B cell (primary cell): ENCODE measurements around the gene DTX3. TPM values are rescaled to one million over a fixed set of nuclear protein-coding genes. Genes with fewer than 3 reads are reported as not detected.

Source experiments
- ATAC-seq: fragments of 200-7000 bp; cut with Tn5 transposase; one replicate; pipeline ENCODE4 v1.10.0; 2021; ENCODE audit warnings: low read depth, mild to moderate bottlenecking, moderate number of reproducible peaks, moderate library complexity
- CTCF ChIA-PET: fragments of 350-600 bp; sonication (Branson Sonifier 250); formaldehyde crosslinking; loops from one replicate; lab custom pipeline; 2021; ENCODE audit warnings: antibody characterized with exemption, inconsistent platforms; lab: Charles Lee
- POLR2A ChIA-PET: fragments of 350-600 bp; sonication (Branson Sonifier 250); formaldehyde crosslinking; loops from one replicate; lab custom pipeline; 2021; ENCODE audit warnings: antibody characterized with exemption; lab: Charles Lee
- DNase-seq: peaks from one replicate; pipeline ENCODE4 v3.0.0; 2013
- H2AFZ ChIP-seq: 2 replicates; pipeline ENCODE4 v1.6.1; 2012; ENCODE audit warnings: mild to moderate bottlenecking, low read depth, low read length; ENCODE audit not compliant: insufficient read depth, poor library complexity, severe bottlenecking
- H3K27ac ChIP-seq, 2 donors: 1 replicate in 1 of 2; 2 replicates in 1 of 2; pipeline ENCODE4 v1.5.1; 2012 to 2013; ENCODE audit warnings: low read length in 2 of 2, mild to moderate bottlenecking in 2 of 2, moderate library complexity in 1 of 2
- H3K27me3 ChIP-seq, 4 experiments: fragments of 200-600 bp in 1 of 4; sonication (generic) in 1 of 4; replicated peaks in 1 of 4; 1 replicate in 2 of 4; 2 replicates in 2 of 4; pipeline versions ENCODE4 v1.6.1 to v1.7.0; 2013 to 2016; ENCODE audit warnings: low read length in 3 of 4, mild to moderate bottlenecking in 2 of 4, mixed read lengths in 1 of 4, moderate library complexity in 1 of 4; ENCODE audit not compliant: insufficient read depth in 4 of 4, control insufficient read depth in 3 of 4; ENCODE audit errors: control extremely low read depth in 1 of 4
- H3K36me3 ChIP-seq, 2 experiments: replicated peaks in 1 of 2; 1 replicate in 1 of 2; 2 replicates in 1 of 2; pipeline versions ENCODE4 v1.6.1 to v1.7.1; 2013; ENCODE audit warnings: low read length in 1 of 2; ENCODE audit not compliant: insufficient read depth in 2 of 2, control insufficient read depth in 1 of 2; ENCODE audit errors: control extremely low read depth in 1 of 2, extremely low read depth in 1 of 2
- H3K4me1 ChIP-seq, 2 donors: fragments of 200-600 bp in 1 of 2; sonication (generic) in 1 of 2; 1 replicate in 1 of 2; 2 replicates in 1 of 2; pipeline versions ENCODE4 v1.5.1 to v1.6.1; 2013 to 2017; ENCODE audit warnings: low read length in 2 of 2; ENCODE audit not compliant: control insufficient read depth in 2 of 2, insufficient read depth in 2 of 2
- H3K4me2 ChIP-seq: replicated peaks from 2 replicates; pipeline ENCODE3; 2012; ENCODE audit warnings: mild to moderate bottlenecking, low read depth, low read length; ENCODE audit not compliant: poor library complexity, severe bottlenecking
- H3K4me3 ChIP-seq, 5 experiments: fragments of 200-600 bp in 1 of 5; sonication (generic) in 1 of 5; 1 replicate in 3 of 5; 2 replicates in 2 of 5; pipeline versions ENCODE4 v1.5.1 to v1.7.0; 2011 to 2016; ENCODE audit warnings: low read length in 4 of 5, mild to moderate bottlenecking in 4 of 5, low read depth in 2 of 5, control low read depth in 1 of 5, moderate library complexity in 1 of 5; ENCODE audit not compliant: insufficient read depth in 1 of 5; ENCODE audit errors: control extremely low read depth in 1 of 5, extremely low read depth in 1 of 5
- H3K79me2 ChIP-seq: fragments of 200-600 bp; sonication (generic); one replicate; pipeline ENCODE4 v1.6.0; 2016; ENCODE audit warnings: low read length; ENCODE audit not compliant: control insufficient read depth, insufficient read depth
- H3K9ac ChIP-seq: fragments of 200-600 bp; sonication (generic); 2 replicates; pipeline ENCODE4 v1.6.1; 2017; ENCODE audit warnings: mild to moderate bottlenecking, low read length, moderate library complexity
- H3K9me3 ChIP-seq, 3 donors: one replicate each; pipeline versions ENCODE4 v1.6.1 to v1.7.1; 2013; ENCODE audit warnings: low read length in 2 of 3; ENCODE audit not compliant: control insufficient read depth in 2 of 3, insufficient read depth in 1 of 3; ENCODE audit errors: control extremely low read depth in 1 of 3
- H4K20me1 ChIP-seq: 2 replicates; pipeline ENCODE4 v1.6.0; 2012; ENCODE audit warnings: mild to moderate bottlenecking, low read length; ENCODE audit not compliant: insufficient read depth, control insufficient read depth, poor library complexity, severe bottlenecking
- H3K27ac Mint-ChIP-seq: one replicate; pipeline ENCODE4 v1.8.0; 2021; ENCODE audit warnings: mixed read lengths
- H3K27me3 Mint-ChIP-seq: one replicate; pipeline ENCODE4 v1.8.0; 2021; ENCODE audit warnings: mixed read lengths
- H3K4me1 Mint-ChIP-seq: one replicate; pipeline ENCODE4 v1.8.0; 2021; ENCODE audit warnings: mixed read lengths
- H3K4me3 Mint-ChIP-seq: one replicate; pipeline ENCODE4 v1.8.0; 2021; ENCODE audit warnings: mixed read lengths
- H3K9me3 Mint-ChIP-seq: one replicate; pipeline ENCODE4 v1.8.0; 2022; ENCODE audit warnings: mixed read lengths; ENCODE audit not compliant: insufficient read depth
- CTCF ChIP-seq: fragments of 200-600 bp; IDR thresholded peaks from one replicate; pipeline ENCODE4 v1.8.0; 2022; ENCODE audit warnings: antibody characterized with exemption, mild to moderate bottlenecking
- EZH2 ChIP-seq: IDR thresholded peaks from 2 replicates; pipeline ENCODE4 v1.6.1; 2012; ENCODE audit warnings: borderline replicate concordance, low read depth, mild to moderate bottlenecking, moderate library complexity, low read length; ENCODE audit not compliant: insufficient read depth, poor library complexity, severe bottlenecking
- WGBS: methylation state at CpG from one replicate; pipeline ENCODE4 v1.1.5; 2013; ENCODE audit warnings: missing lambda C conversion rate; ENCODE audit not compliant: insufficient coverage; 5-methylcytosine and 5-hydroxymethylcytosine counted together
- intact Hi-C: fragments of 100-400 bp; cut with micrococcal nuclease; formaldehyde crosslinking; loops from one replicate; pipeline ENCODE4 v1.10.0; 2022
- polyA plus RNA-seq: library from polyadenylated mRNA; depleted of rRNA; stranded (reverse); fragments of >200 nt; gene quantifications from 2 replicates; pipeline ENCODE4 v1.2.3, GENCODE V29; 2012
- total RNA-seq, 2 donors: library from RNA; stranded (reverse); fragments of 120-200 nt in 1 of 2; gene quantifications; 1 replicate in 1 of 2; 2 replicates in 1 of 2; pipeline versions ENCODE4 v1.2.3 to v1.2.4, GENCODE V29; 2013 to 2022

The DTX3 gene
- total and polyA plus RNA-seq, 2 donors (not counting 1 experiment from before 2014, with no cell fraction given), result 3.5 to 7.3 TPM

- Histone ChIP-seq H3K4me3 (peak within 1 kb of the TSS in 4 of 5 experiments; percentile 34 to 62 (median 50)), H3K79me2 (no peaks in the 10 kb centered on the region), H3K27ac (no peak within 1 kb of the TSS), H4K20me1 (peaks cover 4% of the 10 kb centered on the region), H3K9ac (peak within 1 kb of the TSS; percentile 63), H3K4me1 (peaks cover 52 to 59% of the 10 kb centered on the region in 2 donors), H3K9me3 (peaks cover 0 to 5% (median 0%) of the 10 kb centered on the region in 3 donors), H2AFZ (peak within 1 kb of the TSS; percentile 73), H3K27me3 (peaks cover 0 to 71% (median 33%) of the 10 kb centered on the region in 4 experiments), H3K36me3 (no peaks in the 10 kb centered on the region), H3K4me2 (peak within 1 kb of the TSS; percentile 97)
- intact Hi-C loops, result no loop called here
- ATAC-seq (peak; percentile 26), DNase-seq (no peak)
- Mint-ChIP-seq H3K4me1 (peaks cover 53% of the 10 kb centered on the region), H3K27me3 (peaks cover 45% of the 10 kb centered on the region), H3K27ac (no peak within 1 kb of the TSS), H3K4me3 (peak within 1 kb of the TSS; percentile 81), H3K9me3 (no peaks in the 10 kb centered on the region)
- TF ChIP-seq CTCF, result no peak
- TF ChIP-seq EZH2, result peak; percentile 74
- POLR2A ChIA-PET, result no interaction called here
- CTCF ChIA-PET, result interaction anchor here (0.9 to 12.6 kb wide), 2 partner anchors 11 to 28 kb away, joined by 3 to 97 read pairs; no protein-coding TSS in a partner anchor
- 1% methylated on average over 42 of the region's 55 CpGs for WGBS
Measured at GRCh38 chr12:57611108-57611826, 6.6 kb downstream of the DTX3 start, which contains the start of gene ARHGEF25. TSS of gene ARHGEF25 (plus strand) at chr12:57611435. CDS start at chr12:57611895, 460 bp downstream.
